Prostate gland (tissue), 2 donors: Measurements from ENCODE around the gene MUC12. TPM values are rescaled to one million over a fixed set of nuclear protein-coding genes. Genes with fewer than 3 reads are reported as not detected.

Source experiments
- DNase-seq: peaks from one replicate; pipeline ENCODE4 v3.0.0-alpha.2; 2019; ENCODE audit warnings: low spot score
- H3K27ac ChIP-seq, 2 donors: fragments of 200-600 bp; sonication (generic); 2 replicates each; pipeline ENCODE4 v1.5.1; 2017 to 2019
- H3K27me3 ChIP-seq: fragments of 200-600 bp; sonication (generic); replicated peaks from 2 replicates; pipeline ENCODE4 v1.5.1; 2019; ENCODE audit not compliant: insufficient read depth
- H3K36me3 ChIP-seq, 2 donors: fragments of 200-600 bp; sonication (generic); 1 replicate in 1 of 2; 2 replicates in 1 of 2; pipeline versions ENCODE4 v1.5.1 to v1.8.1; 2017 to 2019
- H3K4me1 ChIP-seq: fragments of 200-600 bp; sonication (generic); replicated peaks from 2 replicates; pipeline ENCODE4 v1.5.1; 2019
- H3K4me3 ChIP-seq, 2 donors: fragments of 200-600 bp; sonication (generic); 2 replicates each; pipeline ENCODE4 v1.5.1; 2017 to 2019
- H3K9me3 ChIP-seq: fragments of 200-600 bp; sonication (generic); 2 replicates; pipeline ENCODE4 v1.5.1; 2017
- POLR2A ChIP-seq: fragments of 450-650 bp; IDR thresholded peaks from one replicate; pipeline ENCODE4 v1.6.1; 2016; ENCODE audit warnings: antibody characterized with exemption, mild to moderate bottlenecking
- POLR2AphosphoS5 ChIP-seq: sonication (generic); formaldehyde crosslinking; IDR thresholded peaks from one replicate; pipeline ENCODE4 v1.6.1; 2017; ENCODE audit warnings: antibody characterized with exemption
- WGBS: methylation state at CpG from one replicate; pipeline ENCODE4 v1.1.5; 2018; 5-methylcytosine and 5-hydroxymethylcytosine counted together
- intact Hi-C: fragments of 100-400 bp; cut with DNase I; formaldehyde crosslinking; loops from one replicate; pipeline ENCODE4 v1.14.2; 2022
- total RNA-seq, 2 donors: library from RNA; depleted of rRNA; stranded (reverse); fragments of >200 nt; gene quantifications; one replicate each; pipeline ENCODE4 v1.1.0, GENCODE V29; 2016
- TF ChIP-seq, protein P1 (sequence below), 4 experiments: fragments of 200-600 bp in 2 of 4; fragments of 450-650 bp in 2 of 4; sonication (generic) in 2 of 4; IDR thresholded peaks; 1 replicate in 3 of 4; 2 replicates in 1 of 4; pipeline ENCODE4 v1.5.1; 2016 to 2019; ENCODE audit warnings: antibody characterized with exemption in 4 of 4, mild to moderate bottlenecking in 2 of 4, moderate library complexity in 2 of 4

Gene MUC12
- total RNA-seq, 2 donors from 2014 or later: 4.0 to 20.9 TPM

DNA sequence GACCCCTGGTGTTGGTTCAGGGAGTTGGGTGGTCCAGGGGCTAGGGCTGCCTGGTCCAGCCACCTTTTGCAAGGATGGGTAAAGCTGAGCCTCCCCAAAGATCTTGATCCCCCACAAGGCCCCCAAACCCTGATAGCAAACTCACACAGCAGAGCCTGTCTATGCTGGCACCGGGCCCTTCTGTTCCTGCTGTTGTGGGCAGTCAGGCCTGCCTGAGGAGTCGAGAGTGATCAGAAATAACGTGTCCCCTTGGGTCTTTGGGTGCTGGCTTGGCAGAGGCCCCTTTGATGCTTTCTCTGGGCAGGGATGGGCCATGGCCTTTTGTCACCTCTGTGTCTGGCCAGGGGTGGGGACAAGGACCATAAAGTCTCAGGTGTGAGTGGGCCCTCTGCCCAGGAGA, 715 bp upstream of the MUC12 start:
- intact Hi-C loops: loop anchor here (5.0 kb wide), 1 partner anchor 89 kb away; no protein-coding TSS in a partner anchor
- Histone ChIP-seq H3K9me3 (no peaks in the 10 kb centered on the region), H3K36me3 (no peaks in the 10 kb centered on the region), H3K27ac (no peak overlapping the region), H3K4me3 (no peak overlapping the region), H3K27me3 (peaks cover 21% of the 10 kb centered on the region), H3K4me1 (peaks cover 9% of the 10 kb centered on the region)
- WGBS: 12% methylated on average over 3 of the region's 3 CpGs
- TF ChIP-seq POLR2AphosphoS5 (no peak), POLR2A (no peak)
- TF ChIP-seq, protein P1, sequence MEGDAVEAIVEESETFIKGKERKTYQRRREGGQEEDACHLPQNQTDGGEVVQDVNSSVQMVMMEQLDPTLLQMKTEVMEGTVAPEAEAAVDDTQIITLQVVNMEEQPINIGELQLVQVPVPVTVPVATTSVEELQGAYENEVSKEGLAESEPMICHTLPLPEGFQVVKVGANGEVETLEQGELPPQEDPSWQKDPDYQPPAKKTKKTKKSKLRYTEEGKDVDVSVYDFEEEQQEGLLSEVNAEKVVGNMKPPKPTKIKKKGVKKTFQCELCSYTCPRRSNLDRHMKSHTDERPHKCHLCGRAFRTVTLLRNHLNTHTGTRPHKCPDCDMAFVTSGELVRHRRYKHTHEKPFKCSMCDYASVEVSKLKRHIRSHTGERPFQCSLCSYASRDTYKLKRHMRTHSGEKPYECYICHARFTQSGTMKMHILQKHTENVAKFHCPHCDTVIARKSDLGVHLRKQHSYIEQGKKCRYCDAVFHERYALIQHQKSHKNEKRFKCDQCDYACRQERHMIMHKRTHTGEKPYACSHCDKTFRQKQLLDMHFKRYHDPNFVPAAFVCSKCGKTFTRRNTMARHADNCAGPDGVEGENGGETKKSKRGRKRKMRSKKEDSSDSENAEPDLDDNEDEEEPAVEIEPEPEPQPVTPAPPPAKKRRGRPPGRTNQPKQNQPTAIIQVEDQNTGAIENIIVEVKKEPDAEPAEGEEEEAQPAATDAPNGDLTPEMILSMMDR (IDR thresholded peaks at IDR 0.05): no peak
- no peak for DNase-seq

DNA sequence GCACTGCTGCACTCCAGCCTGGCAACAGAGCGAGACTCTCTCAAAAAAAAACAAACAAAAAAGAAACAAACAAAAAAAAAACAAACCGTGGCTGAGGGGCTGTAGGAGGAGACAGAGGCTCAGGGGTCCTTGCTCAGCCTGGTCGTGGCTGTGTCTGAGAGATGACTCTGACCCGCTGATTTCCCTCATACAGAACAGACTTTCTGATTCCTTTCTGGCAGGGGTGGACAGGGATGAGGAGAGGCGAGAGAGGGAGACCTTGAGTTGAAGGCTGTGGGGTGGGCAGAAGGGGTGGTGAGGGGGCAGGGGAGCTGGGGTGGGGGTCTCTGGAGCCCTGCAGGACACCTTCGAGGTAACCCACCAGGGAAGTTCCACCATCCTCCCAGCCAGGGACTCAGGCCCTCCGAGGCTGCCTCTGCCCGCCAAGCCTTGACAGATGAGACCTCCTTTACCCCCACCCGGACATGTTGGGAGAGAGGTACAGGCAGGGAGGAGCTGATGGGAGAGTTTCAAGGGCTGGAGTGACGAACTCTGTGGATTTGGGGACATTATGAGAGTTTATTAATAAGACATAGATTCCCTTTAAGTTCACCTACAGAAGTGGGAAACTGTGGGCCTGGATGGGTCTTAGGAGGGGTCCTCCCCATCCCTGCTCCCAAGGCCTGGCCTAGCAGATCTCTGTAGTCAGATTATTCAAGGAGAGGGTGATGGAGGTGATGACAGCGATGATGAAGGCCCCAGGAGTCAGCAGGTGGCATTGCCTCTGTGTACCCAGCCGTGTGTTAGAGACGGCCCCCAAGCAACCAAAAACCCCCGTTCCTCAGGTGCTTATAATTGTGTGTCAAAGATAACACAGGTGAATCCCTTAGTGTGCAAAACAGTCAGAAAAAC, 2.0 kb downstream of the MUC12 start:
- Histone ChIP-seq H3K27ac (no peak overlapping the region), H3K4me3 (no peak overlapping the region), H3K27me3 (peaks cover 5% of the 10 kb centered on the region), H3K36me3 (no peaks in the 10 kb centered on the region), H3K4me1 (peaks cover 5% of the 10 kb centered on the region), H3K9me3 (no peaks in the 10 kb centered on the region)
- 64% methylated on average over 14 of the region's 14 CpGs for WGBS
- no peak for DNase-seq
- TF ChIP-seq POLR2A (no peak), POLR2AphosphoS5 (no peak)
- TF ChIP-seq, protein P1 (IDR thresholded peaks at IDR 0.05): no peak
- intact Hi-C loops: no loop called here

DNA sequence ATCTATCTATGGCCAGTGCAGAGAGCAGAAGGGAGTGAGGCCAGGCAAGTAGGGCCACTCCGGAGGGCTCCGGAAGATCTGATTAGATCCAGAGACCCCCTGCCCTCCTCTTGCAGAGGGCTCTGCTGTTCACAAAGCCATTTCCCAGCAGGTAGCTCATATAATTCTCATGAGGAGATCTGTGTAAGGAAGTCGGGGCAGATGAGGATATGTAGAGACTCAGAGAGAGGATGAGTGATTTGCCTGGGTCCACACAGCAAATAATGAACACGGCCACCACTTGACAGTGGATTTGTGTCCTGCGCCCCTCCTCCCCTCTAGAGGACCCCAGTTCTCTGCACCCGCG, 2.6 kb downstream of the MUC12 start:
- Histone ChIP-seq H3K4me1 (peaks cover 5% of the 10 kb centered on the region), H3K9me3 (no peaks in the 10 kb centered on the region), H3K4me3 (no peak overlapping the region), H3K27ac (no peak overlapping the region), H3K36me3 (no peaks in the 10 kb centered on the region), H3K27me3 (peaks cover 3% of the 10 kb centered on the region)
- 61% methylated on average over 7 of the region's 7 CpGs for WGBS
- intact Hi-C loops: no loop called here
- no peak for DNase-seq
- TF ChIP-seq, protein P1 (IDR thresholded peaks at IDR 0.05): no peak
- TF ChIP-seq POLR2AphosphoS5 (no peak), POLR2A (no peak)

DNA sequence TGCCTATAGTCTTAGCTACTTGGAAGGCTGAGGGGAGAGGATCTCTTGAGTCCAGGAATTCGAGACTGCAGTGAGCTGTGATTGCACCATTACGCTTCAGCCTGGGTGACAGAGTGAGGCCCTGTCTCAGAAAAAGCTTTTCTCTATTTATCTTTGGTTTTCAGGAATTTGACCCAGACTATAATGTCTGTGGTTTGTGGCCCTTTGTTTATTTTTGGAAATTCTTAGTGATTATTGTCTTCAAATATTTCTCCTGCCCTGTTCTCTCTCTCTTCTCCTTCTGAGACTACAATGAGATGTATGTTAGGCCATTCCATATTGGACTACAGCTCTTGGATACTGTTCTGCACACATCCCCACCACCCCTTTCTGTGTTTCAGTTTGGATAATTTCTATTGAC, 4.7 kb downstream of the MUC12 start:
- H3K27me3 ChIP-seq: peaks cover 1% of the 10 kb centered on the region
- TF ChIP-seq POLR2A (no peak), POLR2AphosphoS5 (no peak)
- TF ChIP-seq, protein P1 (IDR thresholded peaks at IDR 0.05): no peak

DNA sequence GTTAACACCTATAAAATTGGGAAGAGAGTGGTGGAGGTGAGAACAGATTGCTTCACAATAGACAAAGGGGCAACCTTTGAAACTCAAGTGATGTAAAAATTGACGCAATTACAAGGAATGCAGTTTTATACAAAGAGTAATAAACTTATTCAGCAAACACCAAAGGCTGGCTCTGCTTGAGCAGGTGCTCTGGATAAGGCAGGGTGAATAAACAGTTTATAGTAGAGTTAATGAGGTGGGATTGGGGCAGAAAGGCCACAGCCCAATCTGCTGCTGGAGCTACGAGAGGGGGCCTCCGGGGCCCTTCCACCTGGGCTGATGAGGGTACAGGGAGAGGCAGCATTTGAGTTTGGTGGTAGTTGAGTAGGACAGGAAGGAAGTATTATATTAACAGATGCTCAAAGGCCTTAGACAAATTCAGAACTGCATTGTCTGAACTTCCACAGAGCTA, 6.0 kb downstream of the MUC12 start:
- TF ChIP-seq, protein P1 (IDR thresholded peaks at IDR 0.05): no peak
- peak; percentile 21 for TF ChIP-seq POLR2AphosphoS5
- intact Hi-C loops: no loop called here
- WGBS: 32% methylated on average over 3 of the region's 3 CpGs
- Histone ChIP-seq H3K27me3 (no peaks in the 10 kb centered on the region), H3K9me3 (no peaks in the 10 kb centered on the region), H3K4me3 (no peak overlapping the region), H3K4me1 (no peaks in the 10 kb centered on the region), H3K27ac (peak overlapping the region in 1 of 2 donors; percentile 22), H3K36me3 (no peaks in the 10 kb centered on the region)
- no peak for DNase-seq

More for the DNA sequence above, 4.7 kb downstream of the MUC12 start:
- Histone ChIP-seq H3K27ac (no peak overlapping the region), H3K4me3 (no peak overlapping the region), H3K36me3 (no peaks in the 10 kb centered on the region), H3K4me1 (no peaks in the 10 kb centered on the region), H3K9me3 (no peaks in the 10 kb centered on the region)
- intact Hi-C loops: no loop called here
- DNase-seq: no peak
- 89% methylated on average over 2 of the region's 2 CpGs for WGBS
